ENCODE data around the gene PRDM16.

GRCh38 chr1:3423896-3424611, 355.1 kb downstream of the PRDM16 start:
- TF ChIP-seq RXRA (IDR thresholded peaks at IDR 0.05; ENCODE audit: insufficient read depth, low read depth, low read length) = no peak
- TF ChIP-seq POLR2A (IDR thresholded peaks at IDR 0.05; ENCODE audit: control extremely low read depth in 1 of 2, low read depth in 2 of 2, low read length in 2 of 2) = no peak
- TF ChIP-seq CTCF (IDR thresholded peaks at IDR 0.05; ENCODE audit: control extremely low read depth in 1 of 3, insufficient read depth in 1 of 3, low read depth in 1 of 3, low read length in 3 of 3) = no peak
- TF ChIP-seq SUZ12 (IDR thresholded peaks at IDR 0.05; ENCODE audit: low read length) = no peak
- TF ChIP-seq EZH2 (IDR thresholded peaks at IDR 0.05; ENCODE audit: low read depth, low read length, severe bottlenecking) = no peak
- TF ChIP-seq MAX (IDR thresholded peaks at IDR 0.05) = no peak
- TF ChIP-seq EGR1 (IDR thresholded peaks at IDR 0.05; ENCODE audit: borderline replicate concordance, low read depth, low read length) = no peak
- TF ChIP-seq YY1 (IDR thresholded peaks at IDR 0.05; ENCODE audit: low read depth, low read length) = no peak
- TF ChIP-seq SP4 (IDR thresholded peaks at IDR 0.05; ENCODE audit: low read length) = no peak
- TF ChIP-seq RNF2 (IDR thresholded peaks at IDR 0.05; ENCODE audit: borderline replicate concordance, low read depth, low read length, missing control alignments, poor library complexity, severe bottlenecking) = no peak
- no peak for TF ChIP-seq RAD21 (IDR thresholded peaks at IDR 0.05 in 1 of 2, conservative IDR thresholded peaks at IDR 0.05 in 1 of 2; ENCODE audit: low read depth in 2 of 2, low read length in 2 of 2)
- TF ChIP-seq CEBPB (IDR thresholded peaks at IDR 0.05; ENCODE audit: low read depth, low read length) = no peak

Measured in H1 (cell line).